HG03280 (cell line): ENCODE measurements around the gene CC2D2A.
"Not testable (repeated sequence)": the region's sequence is repeated elsewhere in the genome, so short reads cannot be mapped to it uniquely, and the experiment has no call there.

Experiments used
- ATAC-seq: cut with Tn5 transposase; IDR thresholded peaks from one replicate; pipeline ENCODE4 v1.9.1; 2021; ENCODE audit warnings: mild to moderate bottlenecking, moderate library complexity; ENCODE audit not compliant: unreplicated experiment

The CC2D2A gene

GRCh38 chr4:15513545-15513944, 43.9 kb downstream of the CC2D2A start:
- no peak for ATAC-seq

- ATAC-seq, result no peak
These were observed 45.4 kb downstream of the CC2D2A start for GRCh38 chr4:15515106-15515505.

- ATAC-seq, result no peak
These were observed 46.8 kb downstream of the CC2D2A start for GRCh38 chr4:15516494-15516893.

- not testable (repeated sequence) for ATAC-seq
These were observed 48.0 kb downstream of the CC2D2A start for GRCh38 chr4:15517681-15518080.

- no peak for ATAC-seq
These were observed 51.9 kb downstream of the CC2D2A start for GRCh38 chr4:15521442-15522039.

GRCh38 chr4:15525080-15525479, 55.4 kb downstream of the CC2D2A start:
- ATAC-seq, result no peak

GRCh38 chr4:15526924-15527592, 57.4 kb downstream of the CC2D2A start:
- ATAC-seq, result no peak

GRCh38 chr4:15531792-15532191, 62.1 kb downstream of the CC2D2A start:
- ATAC-seq, result no peak

- ATAC-seq, result no peak
These were observed 64.1 kb downstream of the CC2D2A start for GRCh38 chr4:15533817-15534216.

- no peak for ATAC-seq
These were observed 65.9 kb downstream of the CC2D2A start for GRCh38 chr4:15535599-15535998.

GRCh38 chr4:15536552-15537499, 67.1 kb downstream of the CC2D2A start:
- no peak for ATAC-seq

- ATAC-seq, result no peak
These were observed 72.3 kb downstream of the CC2D2A start for GRCh38 chr4:15541941-15542340.

GRCh38 chr4:15542760-15543159, 73.1 kb downstream of the CC2D2A start:
- ATAC-seq, result no peak

GRCh38 chr4:15543537-15544247, 74.0 kb downstream of the CC2D2A start:
- no peak for ATAC-seq

- ATAC-seq, result no peak
These were observed 74.6 kb downstream of the CC2D2A start for GRCh38 chr4:15544248-15544729.

GRCh38 chr4:15545371-15545770, 75.7 kb downstream of the CC2D2A start:
- no peak for ATAC-seq

- no peak for ATAC-seq
These were observed 77.7 kb downstream of the CC2D2A start for GRCh38 chr4:15547392-15547791.

GRCh38 chr4:15550491-15550890, 80.8 kb downstream of the CC2D2A start:
- ATAC-seq, result no peak

- ATAC-seq, result no peak
These were observed 82.2 kb downstream of the CC2D2A start for GRCh38 chr4:15551740-15552446.
